Measurements from ENCODE around the gene HSPE1.
A peak's percentile ranks its signal among the peaks of the same experiment; 100 is the strongest.

The HSPE1 gene

DNA sequence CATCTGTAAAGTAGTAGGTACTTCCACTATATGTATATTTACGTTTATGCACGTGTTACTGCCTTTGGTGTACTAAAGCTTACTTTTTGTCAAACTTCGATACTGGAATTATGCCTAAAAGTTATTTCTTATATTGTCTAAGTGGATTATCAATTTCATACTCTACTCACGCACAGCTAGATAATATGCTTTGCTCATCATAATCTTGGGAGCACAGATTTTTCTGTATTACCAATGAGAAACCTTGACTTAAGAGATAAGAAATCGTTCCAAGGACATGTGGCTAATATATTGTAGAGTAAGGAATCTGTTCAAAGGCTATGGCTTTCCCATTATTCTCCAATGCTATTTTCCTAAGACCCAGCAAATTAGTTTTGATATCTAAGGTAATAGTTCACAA is 6.5 kb downstream of the HSPE1 start:
- Histone ChIP-seq H3K27ac (replicated peaks) (no peak overlapping the region), H3K4me3 (replicated peaks; ENCODE audit: insufficient read depth, low read length) (no peak overlapping the region), H3K27me3 (ENCODE audit: insufficient read depth, poor library complexity, severe bottlenecking) (no peaks in the 10 kb centered on the region)
- DNase-seq (ENCODE audit: low read depth in 1 of 2, low spot score in 1 of 2) = no peak
- TF ChIP-seq POLR2AphosphoS5 (IDR thresholded peaks at IDR 0.05; ENCODE audit: low read depth) (no peak), GABPA (IDR thresholded peaks at IDR 0.05; ENCODE audit: low read depth) (no peak)
- TF ChIP-seq, protein P1, sequence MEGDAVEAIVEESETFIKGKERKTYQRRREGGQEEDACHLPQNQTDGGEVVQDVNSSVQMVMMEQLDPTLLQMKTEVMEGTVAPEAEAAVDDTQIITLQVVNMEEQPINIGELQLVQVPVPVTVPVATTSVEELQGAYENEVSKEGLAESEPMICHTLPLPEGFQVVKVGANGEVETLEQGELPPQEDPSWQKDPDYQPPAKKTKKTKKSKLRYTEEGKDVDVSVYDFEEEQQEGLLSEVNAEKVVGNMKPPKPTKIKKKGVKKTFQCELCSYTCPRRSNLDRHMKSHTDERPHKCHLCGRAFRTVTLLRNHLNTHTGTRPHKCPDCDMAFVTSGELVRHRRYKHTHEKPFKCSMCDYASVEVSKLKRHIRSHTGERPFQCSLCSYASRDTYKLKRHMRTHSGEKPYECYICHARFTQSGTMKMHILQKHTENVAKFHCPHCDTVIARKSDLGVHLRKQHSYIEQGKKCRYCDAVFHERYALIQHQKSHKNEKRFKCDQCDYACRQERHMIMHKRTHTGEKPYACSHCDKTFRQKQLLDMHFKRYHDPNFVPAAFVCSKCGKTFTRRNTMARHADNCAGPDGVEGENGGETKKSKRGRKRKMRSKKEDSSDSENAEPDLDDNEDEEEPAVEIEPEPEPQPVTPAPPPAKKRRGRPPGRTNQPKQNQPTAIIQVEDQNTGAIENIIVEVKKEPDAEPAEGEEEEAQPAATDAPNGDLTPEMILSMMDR (IDR thresholded peaks at IDR 0.05; ENCODE audit: insufficient read depth, low read length) = no peak
- TF ChIP-seq, protein P2, sequence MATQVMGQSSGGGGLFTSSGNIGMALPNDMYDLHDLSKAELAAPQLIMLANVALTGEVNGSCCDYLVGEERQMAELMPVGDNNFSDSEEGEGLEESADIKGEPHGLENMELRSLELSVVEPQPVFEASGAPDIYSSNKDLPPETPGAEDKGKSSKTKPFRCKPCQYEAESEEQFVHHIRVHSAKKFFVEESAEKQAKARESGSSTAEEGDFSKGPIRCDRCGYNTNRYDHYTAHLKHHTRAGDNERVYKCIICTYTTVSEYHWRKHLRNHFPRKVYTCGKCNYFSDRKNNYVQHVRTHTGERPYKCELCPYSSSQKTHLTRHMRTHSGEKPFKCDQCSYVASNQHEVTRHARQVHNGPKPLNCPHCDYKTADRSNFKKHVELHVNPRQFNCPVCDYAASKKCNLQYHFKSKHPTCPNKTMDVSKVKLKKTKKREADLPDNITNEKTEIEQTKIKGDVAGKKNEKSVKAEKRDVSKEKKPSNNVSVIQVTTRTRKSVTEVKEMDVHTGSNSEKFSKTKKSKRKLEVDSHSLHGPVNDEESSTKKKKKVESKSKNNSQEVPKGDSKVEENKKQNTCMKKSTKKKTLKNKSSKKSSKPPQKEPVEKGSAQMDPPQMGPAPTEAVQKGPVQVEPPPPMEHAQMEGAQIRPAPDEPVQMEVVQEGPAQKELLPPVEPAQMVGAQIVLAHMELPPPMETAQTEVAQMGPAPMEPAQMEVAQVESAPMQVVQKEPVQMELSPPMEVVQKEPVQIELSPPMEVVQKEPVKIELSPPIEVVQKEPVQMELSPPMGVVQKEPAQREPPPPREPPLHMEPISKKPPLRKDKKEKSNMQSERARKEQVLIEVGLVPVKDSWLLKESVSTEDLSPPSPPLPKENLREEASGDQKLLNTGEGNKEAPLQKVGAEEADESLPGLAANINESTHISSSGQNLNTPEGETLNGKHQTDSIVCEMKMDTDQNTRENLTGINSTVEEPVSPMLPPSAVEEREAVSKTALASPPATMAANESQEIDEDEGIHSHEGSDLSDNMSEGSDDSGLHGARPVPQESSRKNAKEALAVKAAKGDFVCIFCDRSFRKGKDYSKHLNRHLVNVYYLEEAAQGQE (IDR thresholded peaks at IDR 0.05; ENCODE audit: insufficient replicate concordance, low read depth) = no peak

DNA sequence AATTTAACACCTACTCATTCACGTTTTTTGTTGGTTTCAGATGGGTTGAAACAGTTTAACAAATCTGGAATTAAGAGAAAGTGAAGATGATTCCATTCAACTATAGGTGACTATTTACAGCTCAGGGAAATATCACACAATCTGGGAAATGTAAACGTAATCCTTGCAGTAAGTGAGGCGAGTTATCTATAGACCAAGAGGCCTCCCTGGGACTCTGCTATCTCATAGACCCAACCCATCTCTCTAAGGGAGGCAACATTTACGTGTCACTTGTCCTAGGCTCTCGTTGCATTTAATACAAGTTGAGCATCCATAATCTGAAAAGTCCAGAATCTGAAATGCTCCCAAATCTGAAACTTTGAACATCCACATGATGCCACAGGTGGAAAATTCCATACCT is 13.7 kb downstream of the HSPE1 start:
- DNase-seq (ENCODE audit: low read depth in 1 of 2, low spot score in 1 of 2) = no peak
- TF ChIP-seq SPI1 (IDR thresholded peaks at IDR 0.05; ENCODE audit: borderline replicate concordance, low read depth) (no peak), GABPA (IDR thresholded peaks at IDR 0.05; ENCODE audit: low read depth) (no peak), POLR2AphosphoS5 (IDR thresholded peaks at IDR 0.05; ENCODE audit: low read depth) (no peak)
- TF ChIP-seq, protein P2 (IDR thresholded peaks at IDR 0.05; ENCODE audit: insufficient replicate concordance, low read depth) = no peak
- TF ChIP-seq, protein P1 (IDR thresholded peaks at IDR 0.05; ENCODE audit: insufficient read depth, low read length) = no peak
- H3K4me3 ChIP-seq (replicated peaks; ENCODE audit: insufficient read depth, low read length) = no peak overlapping the region
- no peak overlapping the region for H3K27ac ChIP-seq (replicated peaks)
- H3K27me3 ChIP-seq (ENCODE audit: insufficient read depth, poor library complexity, severe bottlenecking) = no peaks in the 10 kb centered on the region

DNA sequence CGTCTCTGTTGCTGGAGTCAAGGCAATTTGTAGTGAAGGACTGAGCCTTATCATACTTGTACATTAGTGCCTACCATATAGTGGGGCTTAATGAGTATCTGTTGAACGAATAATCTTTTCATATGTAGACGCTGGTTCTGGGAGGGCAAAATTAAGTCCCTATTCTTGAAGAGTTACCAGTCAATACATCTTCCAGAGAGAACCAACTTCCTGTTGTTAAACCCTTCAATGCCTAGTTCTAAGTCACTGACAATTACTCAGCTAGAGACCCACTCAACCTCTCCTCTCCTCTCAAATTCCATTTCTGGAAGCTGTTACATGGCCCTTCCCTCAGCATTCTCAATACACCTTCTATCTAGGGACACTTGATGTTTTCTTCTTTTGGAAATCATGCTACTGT is 14.6 kb downstream of the HSPE1 start:
- no peaks in the 10 kb centered on the region for H3K27me3 ChIP-seq (ENCODE audit: insufficient read depth, poor library complexity, severe bottlenecking)
- no peak overlapping the region for H3K4me3 ChIP-seq (replicated peaks; ENCODE audit: insufficient read depth, low read length)
- TF ChIP-seq, protein P2 (IDR thresholded peaks at IDR 0.05; ENCODE audit: insufficient replicate concordance, low read depth) = no peak
- no peak for TF ChIP-seq GABPA (IDR thresholded peaks at IDR 0.05; ENCODE audit: low read depth)
- no peak for TF ChIP-seq SPI1 (IDR thresholded peaks at IDR 0.05; ENCODE audit: borderline replicate concordance, low read depth)
- TF ChIP-seq POLR2AphosphoS5 (IDR thresholded peaks at IDR 0.05; ENCODE audit: low read depth) = no peak
- TF ChIP-seq, protein P1 (IDR thresholded peaks at IDR 0.05; ENCODE audit: insufficient read depth, low read length) = no peak
- peak in 1 of 2 experiments; percentile 5 for DNase-seq (ENCODE audit: low read depth in 1 of 2, low spot score in 1 of 2)
- H3K27ac ChIP-seq (replicated peaks) = peak overlapping the region; percentile 80
